Left cardiac atrium (tissue), 4 donors: ENCODE data around the gene SLC4A9. TPM values are rescaled to one million over a fixed set of nuclear protein-coding genes. Genes with fewer than 3 reads are reported as not detected.

Experiments
- ATAC-seq, 2 donors: fragments of 200-7000 bp; cut with Tn5 transposase; one replicate each; pipeline ENCODE4 v1.9.1; 2020; ENCODE audit warnings: mild to moderate bottlenecking in 2 of 2, moderate library complexity in 2 of 2
- DNase-seq: peaks from one replicate; pipeline ENCODE4 v3.0.0-alpha.2; 2020
- intact Hi-C, 2 donors: fragments of 100-400 bp; cut with DNase I; formaldehyde crosslinking; loops; one replicate each; pipeline versions ENCODE4 v1.14.1 to v1.15.1; 2022 to 2023
- total RNA-seq, 2 donors: library from RNA; stranded (reverse); fragmentation: NEBNext Ultra II Directional; extraction: Animal tissue kit (Norgen Biotek cat#: 25700); gene quantifications; one replicate each; pipeline ENCODE4 v1.2.1, GENCODE V29; 2021
- donor health status: DM: no; HTN: yes; CAD: no.
- donor health status: DM: no; HTN: yes; CAD: no; lungs with severe emphysema.
- donor health status: DM: yes; HTN: yes; CAD: no.
- donor health status: Dilated cardiomyopathy.

SLC4A9 gene
- total RNA-seq, 2 donors from 2014 or later, result 0.09 to 0.21 TPM

- intact Hi-C loops, result no loop called here
- ATAC-seq (no peak), DNase-seq (no peak)
Measured at GRCh38 chr5:140381351-140381750, 21.4 kb downstream of the SLC4A9 start.

GRCh38 chr5:140381972-140382371, 22.0 kb downstream of the SLC4A9 start:
- intact Hi-C loops, result no loop called here
- no peak for DNase-seq
- no peak for ATAC-seq

GRCh38 chr5:140382866-140383265, 22.9 kb downstream of the SLC4A9 start:
- intact Hi-C loops, result no loop called here
- ATAC-seq (no peak), DNase-seq (no peak)

- peak in 1 of 2 donors; percentile 70 for ATAC-seq
- DNase-seq, result no peak
- intact Hi-C loops, result no loop called here
Measured at GRCh38 chr5:140383300-140383699, 23.3 kb downstream of the SLC4A9 start.

GRCh38 chr5:140388052-140388451, 28.1 kb downstream of the SLC4A9 start:
- no peak for ATAC-seq
- intact Hi-C loops, result no loop called here
- DNase-seq, result no peak

GRCh38 chr5:140391312-140391711, 31.3 kb downstream of the SLC4A9 start:
- DNase-seq (no peak), ATAC-seq (peak in 1 of 2 donors; percentile 61)
- intact Hi-C loops, result no loop called here

GRCh38 chr5:140391732-140392131, 31.7 kb downstream of the SLC4A9 start:
- no peak for DNase-seq
- intact Hi-C loops, result no loop called here
- ATAC-seq, result no peak

GRCh38 chr5:140393738-140394137, 33.7 kb downstream of the SLC4A9 start:
- ATAC-seq, result no peak
- intact Hi-C loops, result no loop called here
- DNase-seq, result no peak

GRCh38 chr5:140398379-140398811, 38.4 kb downstream of the SLC4A9 start:
- intact Hi-C loops, result no loop called here
- no peak for ATAC-seq
- no peak for DNase-seq

GRCh38 chr5:140399979-140400729, 40.2 kb downstream of the SLC4A9 start:
- intact Hi-C loops, result no loop called here
- no peak for ATAC-seq
- no peak for DNase-seq

GRCh38 chr5:140400730-140401361, 40.9 kb downstream of the SLC4A9 start:
- ATAC-seq, result peak; percentile 82 to 89
- intact Hi-C loops, result no loop called here
- peak; percentile 90 for DNase-seq

- intact Hi-C loops, result no loop called here
- ATAC-seq, result peak; percentile 96
- DNase-seq, result peak; percentile 98
Measured at GRCh38 chr5:140401362-140402257, 41.6 kb downstream of the SLC4A9 start, which contains the start of gene ANKHD1. Gene ANKHD1 (plus strand): TSS chr5:140401833. CDS start chr5:140401968, 135 bp downstream.

- DNase-seq (peak; percentile 40), ATAC-seq (peak; percentile 1 to 2)
- intact Hi-C loops, result no loop called here
Measured at GRCh38 chr5:140402258-140403074, 42.5 kb downstream of the SLC4A9 start.

- intact Hi-C loops, result no loop called here
- ATAC-seq (no peak), DNase-seq (no peak)
Measured at GRCh38 chr5:140403613-140404012, 43.6 kb downstream of the SLC4A9 start.

GRCh38 chr5:140408750-140409241, 48.8 kb downstream of the SLC4A9 start:
- intact Hi-C loops, result no loop called here
- no peak for DNase-seq
- peak in 1 of 2 donors; percentile 40 for ATAC-seq

- ATAC-seq (no peak), DNase-seq (no peak)
- intact Hi-C loops, result no loop called here
Measured at GRCh38 chr5:140413230-140413629, 53.2 kb downstream of the SLC4A9 start.

GRCh38 chr5:140417235-140417634, 57.2 kb downstream of the SLC4A9 start:
- no peak for DNase-seq
- ATAC-seq, result no peak
- intact Hi-C loops, result no loop called here

- ATAC-seq (no peak), DNase-seq (no peak)
- intact Hi-C loops, result no loop called here
Measured at GRCh38 chr5:140418862-140419520, 59.0 kb downstream of the SLC4A9 start.
